Activated T-helper 1 cell treated with anti-CD3 and anti-CD28 coated beads, Interleukin-2, amount 50 U/mL, for 16 hours (primary cell): Measurements from ENCODE around the gene XKR3.
"Not testable (repeated sequence)": the region's sequence is repeated elsewhere in the genome, so short reads cannot be mapped to it uniquely, and the experiment has no call there.

Source experiments
- DNase-seq, 2 donors: peaks; one replicate each; pipeline ENCODE4 v3.0.0-alpha.2; 2020; ENCODE audit warnings: low read depth in 1 of 2, low spot score in 1 of 2

The XKR3 gene

GRCh38 chr22:16806401-16806800 is 18.8 kb downstream of the XKR3 start:
- DNase-seq: no peak

- no peak for DNase-seq
Measured at GRCh38 chr22:16804882-16805281, 20.3 kb downstream of the XKR3 start.

- no peak for DNase-seq
Measured at GRCh38 chr22:16803255-16803917, 21.8 kb downstream of the XKR3 start.

GRCh38 chr22:16801571-16801970 is 23.6 kb downstream of the XKR3 start:
- no peak for DNase-seq

GRCh38 chr22:16801088-16801487 is 24.1 kb downstream of the XKR3 start:
- no peak for DNase-seq

- DNase-seq: no peak
Measured at GRCh38 chr22:16800358-16800757, 24.9 kb downstream of the XKR3 start.

GRCh38 chr22:16795504-16795903 is 29.7 kb downstream of the XKR3 start:
- not testable (repeated sequence) for DNase-seq

GRCh38 chr22:16793831-16794230 is 31.4 kb downstream of the XKR3 start:
- no peak for DNase-seq

- DNase-seq: no peak
Measured at GRCh38 chr22:16789860-16790493, 35.2 kb downstream of the XKR3 start.

GRCh38 chr22:16783930-16784354 is 41.3 kb downstream of the XKR3 start:
- no peak for DNase-seq

- no peak for DNase-seq
Measured at GRCh38 chr22:16783453-16783852, 41.8 kb downstream of the XKR3 start.

- DNase-seq: no peak
Measured at GRCh38 chr22:16781764-16782329, 43.4 kb downstream of the XKR3 start.

GRCh38 chr22:16781074-16781763 is 44.0 kb downstream of the XKR3 start:
- no peak for DNase-seq

- no peak for DNase-seq
Measured at GRCh38 chr22:16777284-16777924, 47.8 kb downstream of the XKR3 start.

- no peak for DNase-seq
Measured at GRCh38 chr22:16776080-16776479, 49.1 kb downstream of the XKR3 start.

- DNase-seq: no peak
Measured at GRCh38 chr22:16774911-16775500, 50.2 kb downstream of the XKR3 start.

- not testable (repeated sequence) for DNase-seq
Measured at GRCh38 chr22:16771569-16771968, 53.6 kb downstream of the XKR3 start.

GRCh38 chr22:16767927-16768326 is 57.3 kb downstream of the XKR3 start:
- DNase-seq: not testable (repeated sequence)

- not testable (repeated sequence) for DNase-seq
Measured at GRCh38 chr22:16762224-16762623, 63.0 kb downstream of the XKR3 start.

- DNase-seq: not testable (repeated sequence)
Measured at GRCh38 chr22:16760416-16760815, 64.8 kb downstream of the XKR3 start.

- not testable (repeated sequence) for DNase-seq
Measured at GRCh38 chr22:16749282-16749681, 75.9 kb downstream of the XKR3 start.
